HepG2 (cell line): ENCODE measurements around the gene LMF2. TPM values are rescaled to one million over a fixed set of nuclear protein-coding genes. Genes with fewer than 3 reads are reported as not detected.

Experiments used
- AGO1 ChIP-seq: fragments of 200-400 bp; formaldehyde crosslinking; IDR thresholded peaks from 2 replicates; pipeline ENCODE4 v1.6.1; 2017; ENCODE audit warnings: mild to moderate bottlenecking, low read depth, low read length, moderate library complexity; ENCODE audit not compliant: poor library complexity, severe bottlenecking
- CREB1 ChIP-seq, 2 experiments: fragments of 450-650 bp in 1 of 2; IDR thresholded peaks; 2 replicates each; pipeline ENCODE4 v1.6.1; 2016 to 2017; ENCODE audit warnings: control low read depth in 1 of 2, mild to moderate bottlenecking in 1 of 2, missing compliant biosample characterization in 1 of 2, missing genetic modification characterization in 1 of 2
- HNRNPH1 ChIP-seq: fragments of 200-400 bp; formaldehyde crosslinking; optimal IDR thresholded peaks from 2 replicates; pipeline ENCODE3; 2017; ENCODE audit warnings: mild to moderate bottlenecking, low read depth, low read length
- HNRNPLL ChIP-seq: fragments of 200-400 bp; formaldehyde crosslinking; IDR thresholded peaks from 2 replicates; pipeline ENCODE4 v1.6.1; 2017; ENCODE audit warnings: mild to moderate bottlenecking, low read depth, low read length; ENCODE audit not compliant: poor library complexity, severe bottlenecking
- IKZF1 ChIP-seq: fragments of 450-650 bp; IDR thresholded peaks from 2 replicates; pipeline ENCODE4 v1.7.1; 2016
- KAT7 ChIP-seq: IDR thresholded peaks from 2 replicates; pipeline ENCODE4 v1.6.1; 2018; ENCODE audit warnings: borderline replicate concordance, missing compliant biosample characterization
- MED8 ChIP-seq: sonication (generic); formaldehyde crosslinking; IDR thresholded peaks from 2 replicates; pipeline ENCODE4 v1.8.1; 2023; ENCODE audit warnings: mild to moderate bottlenecking, missing genetic modification reagents; ENCODE audit not compliant: insufficient replicate concordance
- MEIS2 ChIP-seq: sonication (generic); formaldehyde crosslinking; IDR thresholded peaks from 2 replicates; pipeline ENCODE4 v1.9.0; 2021; ENCODE audit warnings: mild to moderate bottlenecking, missing genetic modification reagents
- NR2C2 ChIP-seq: sonication (generic); formaldehyde crosslinking; IDR thresholded peaks from 2 replicates; pipeline ENCODE4 v1.4.0; 2020; ENCODE audit warnings: missing genetic modification reagents, mild to moderate bottlenecking, moderate library complexity, borderline replicate concordance
- POLR2A ChIP-seq, 2 experiments: IDR thresholded peaks; 2 replicates each; pipeline ENCODE4 v1.6.1; 2011; ENCODE audit warnings: low read depth in 2 of 2, low read length in 2 of 2, mild to moderate bottlenecking in 1 of 2, moderate library complexity in 1 of 2; ENCODE audit not compliant: insufficient read depth in 1 of 2
- ZC3H13 ChIP-seq: sonication (generic); formaldehyde crosslinking; IDR thresholded peaks from 2 replicates; pipeline ENCODE4 v1.8.1; 2023; ENCODE audit warnings: mild to moderate bottlenecking, missing genetic modification reagents, moderate library complexity
- ZNF354B ChIP-seq: sonication (generic); formaldehyde crosslinking; IDR thresholded peaks from 2 replicates; pipeline ENCODE4 v1.8.0; 2022; ENCODE audit warnings: mild to moderate bottlenecking, missing genetic modification reagents
- polyA plus RNA-seq, 8 experiments: library from polyadenylated mRNA; depleted of rRNA in 3 of 8; stranded (reverse) in 7 of 8; unstranded in 1 of 8; fragments of >200 nt; fragmentation: Illumina TruSeq in 4 of 8; extraction: Trizol in 4 of 8; gene quantifications; 2 replicates each; pipeline versions ENCODE4 v1.2.1 to v1.2.3, GENCODE V29; 2011 to 2016; ENCODE audit warnings: low read depth in 4 of 8, missing spikeins in 1 of 8, mixed read lengths in 1 of 8; ENCODE audit not compliant: insufficient read depth in 1 of 8
- total RNA-seq, 5 experiments: library from RNA; depleted of rRNA; stranded (reverse); fragments of >200 nt; fragmentation: Illumina TruSeq; extraction: Trizol; gene quantifications; 2 replicates each; pipeline ENCODE4 v1.2.3, GENCODE V29; 2016; ENCODE audit warnings: low read depth in 1 of 5
- TF ChIP-seq, protein P1 (sequence below): sonication (generic); formaldehyde crosslinking; conservative IDR thresholded peaks from 2 replicates; pipeline ENCODE4 v1.8.0; 2022; ENCODE audit warnings: low read depth, missing genetic modification reagents
- TF ChIP-seq, protein P2 (sequence below): sonication (generic); formaldehyde crosslinking; conservative IDR thresholded peaks from 2 replicates; pipeline ENCODE4 v1.4.0; 2020; ENCODE audit warnings: missing genetic modification reagents
- TF ChIP-seq, protein P3 (sequence below): sonication (generic); formaldehyde crosslinking; IDR thresholded peaks from 2 replicates; pipeline ENCODE4 v1.4.0; 2020; ENCODE audit warnings: missing genetic modification reagents; ENCODE audit errors: not compliant biosample characterization
- TF ChIP-seq, protein P4 (sequence below): sonication (generic); formaldehyde crosslinking; IDR thresholded peaks from 2 replicates; pipeline ENCODE4 v1.4.0; 2020; ENCODE audit warnings: missing genetic modification reagents
- TF ChIP-seq, protein P5 (sequence below): sonication (generic); formaldehyde crosslinking; IDR thresholded peaks from 2 replicates; pipeline ENCODE4 v1.5.1; 2020; ENCODE audit warnings: mild to moderate bottlenecking, missing genetic modification reagents, moderate library complexity

The LMF2 gene
- total and polyA plus RNA-seq, 2 of the 13 experiments (the other 11 are each of a cell fraction or from before 2014, with no cell fraction given): 23.3 to 30.6 TPM

DNA sequence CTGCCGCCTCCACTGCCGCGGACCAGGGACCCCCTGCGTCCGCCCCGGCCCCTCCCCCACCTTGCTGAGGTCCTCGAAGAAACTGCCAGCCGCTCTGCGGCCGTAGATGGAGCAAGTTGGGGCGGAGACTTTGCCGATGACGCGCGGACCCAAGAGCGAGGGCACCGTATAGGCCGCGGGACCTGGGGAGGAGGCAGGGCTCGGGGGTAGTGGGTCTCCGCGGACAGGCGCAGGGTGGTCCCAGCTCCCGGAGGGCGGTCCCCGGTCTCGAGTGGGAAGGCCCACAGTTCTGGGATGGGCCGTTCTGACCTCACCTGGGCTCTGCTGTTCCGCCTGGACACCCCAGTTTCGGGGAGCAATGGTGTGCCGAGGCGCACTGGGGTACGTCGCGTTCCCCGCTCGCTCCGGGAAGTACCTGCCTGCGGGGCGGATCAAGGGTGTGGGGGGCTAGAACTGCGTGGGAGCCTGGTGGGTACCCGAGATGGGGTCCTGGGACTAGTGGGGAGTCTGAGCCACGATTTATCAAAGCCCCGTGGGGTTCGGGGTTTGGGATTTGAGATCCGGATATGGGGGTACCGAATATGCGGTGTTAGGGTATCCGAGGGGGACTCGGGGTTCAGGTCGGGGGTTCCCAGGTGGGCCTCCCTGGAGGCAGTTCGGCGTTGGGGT, 23.5 kb upstream of the LMF2 start (continued):
- TF ChIP-seq, protein P1, sequence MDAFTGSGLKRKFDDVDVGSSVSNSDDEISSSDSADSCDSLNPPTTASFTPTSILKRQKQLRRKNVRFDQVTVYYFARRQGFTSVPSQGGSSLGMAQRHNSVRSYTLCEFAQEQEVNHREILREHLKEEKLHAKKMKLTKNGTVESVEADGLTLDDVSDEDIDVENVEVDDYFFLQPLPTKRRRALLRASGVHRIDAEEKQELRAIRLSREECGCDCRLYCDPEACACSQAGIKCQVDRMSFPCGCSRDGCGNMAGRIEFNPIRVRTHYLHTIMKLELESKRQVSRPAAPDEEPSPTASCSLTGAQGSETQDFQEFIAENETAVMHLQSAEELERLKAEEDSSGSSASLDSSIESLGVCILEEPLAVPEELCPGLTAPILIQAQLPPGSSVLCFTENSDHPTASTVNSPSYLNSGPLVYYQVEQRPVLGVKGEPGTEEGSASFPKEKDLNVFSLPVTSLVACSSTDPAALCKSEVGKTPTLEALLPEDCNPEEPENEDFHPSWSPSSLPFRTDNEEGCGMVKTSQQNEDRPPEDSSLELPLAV: 0 out of 2 replicates have a peak, but pooled peaks have one; percentile 53
- TF ChIP-seq, protein P2, sequence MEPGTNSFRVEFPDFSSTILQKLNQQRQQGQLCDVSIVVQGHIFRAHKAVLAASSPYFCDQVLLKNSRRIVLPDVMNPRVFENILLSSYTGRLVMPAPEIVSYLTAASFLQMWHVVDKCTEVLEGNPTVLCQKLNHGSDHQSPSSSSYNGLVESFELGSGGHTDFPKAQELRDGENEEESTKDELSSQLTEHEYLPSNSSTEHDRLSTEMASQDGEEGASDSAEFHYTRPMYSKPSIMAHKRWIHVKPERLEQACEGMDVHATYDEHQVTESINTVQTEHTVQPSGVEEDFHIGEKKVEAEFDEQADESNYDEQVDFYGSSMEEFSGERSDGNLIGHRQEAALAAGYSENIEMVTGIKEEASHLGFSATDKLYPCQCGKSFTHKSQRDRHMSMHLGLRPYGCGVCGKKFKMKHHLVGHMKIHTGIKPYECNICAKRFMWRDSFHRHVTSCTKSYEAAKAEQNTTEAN: no peak
- TF ChIP-seq CREB1 (IDR thresholded peaks at IDR 0.05): peak; percentile 45; the same call in 1 of the 2 replicates
- TF ChIP-seq CREB1 (CRISPR knock-in tag; IDR thresholded peaks at IDR 0.05): no peak
- TF ChIP-seq POLR2A (IDR thresholded peaks at IDR 0.05; ENCODE audit: insufficient read depth in 1 of 2, low read depth in 2 of 2, low read length in 2 of 2): peak in 1 of 2 experiments; percentile 20; a peak in 1 of 4 replicates
- peak; percentile 97 for TF ChIP-seq HNRNPLL
- peak; percentile 33; the same call in 1 of the 2 replicates for TF ChIP-seq MEIS2 (CRISPR knock-in tag)
- peak; percentile 76; the same call in 1 of the 2 replicates for TF ChIP-seq ZNF354B
- TF ChIP-seq ZC3H13 (CRISPR knock-in tag): peak; percentile 82
- TF ChIP-seq, protein P3, sequence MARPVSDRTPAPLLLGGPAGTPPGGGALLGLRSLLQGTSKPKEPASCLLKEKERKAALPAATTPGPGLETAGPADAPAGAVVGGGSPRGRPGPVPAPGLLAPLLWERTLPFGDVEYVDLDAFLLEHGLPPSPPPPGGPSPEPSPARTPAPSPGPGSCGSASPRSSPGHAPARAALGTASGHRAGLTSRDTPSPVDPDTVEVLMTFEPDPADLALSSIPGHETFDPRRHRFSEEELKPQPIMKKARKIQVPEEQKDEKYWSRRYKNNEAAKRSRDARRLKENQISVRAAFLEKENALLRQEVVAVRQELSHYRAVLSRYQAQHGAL (CRISPR knock-in tag): no peak
- TF ChIP-seq HNRNPH1: peak; percentile 81
- TF ChIP-seq IKZF1: no peak
- peak; percentile 69; the same call in 1 of the 2 replicates for TF ChIP-seq NR2C2
- no peak for TF ChIP-seq MED8 (CRISPR knock-in tag)
- TF ChIP-seq, protein P4, sequence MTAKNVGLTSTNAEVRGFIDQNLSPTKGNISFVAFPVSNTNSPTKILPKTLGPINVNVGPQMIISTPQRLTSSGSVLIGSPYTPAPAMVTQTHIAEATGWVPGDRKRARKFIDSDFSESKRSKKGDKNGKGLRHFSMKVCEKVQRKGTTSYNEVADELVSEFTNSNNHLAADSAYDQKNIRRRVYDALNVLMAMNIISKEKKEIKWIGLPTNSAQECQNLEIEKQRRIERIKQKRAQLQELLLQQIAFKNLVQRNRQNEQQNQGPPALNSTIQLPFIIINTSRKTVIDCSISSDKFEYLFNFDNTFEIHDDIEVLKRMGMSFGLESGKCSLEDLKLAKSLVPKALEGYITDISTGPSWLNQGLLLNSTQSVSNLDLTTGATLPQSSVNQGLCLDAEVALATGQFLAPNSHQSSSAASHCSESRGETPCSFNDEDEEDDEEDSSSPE (CRISPR knock-in tag): peak; percentile 2; the same call in 1 of the 2 replicates
- TF ChIP-seq, protein P5, sequence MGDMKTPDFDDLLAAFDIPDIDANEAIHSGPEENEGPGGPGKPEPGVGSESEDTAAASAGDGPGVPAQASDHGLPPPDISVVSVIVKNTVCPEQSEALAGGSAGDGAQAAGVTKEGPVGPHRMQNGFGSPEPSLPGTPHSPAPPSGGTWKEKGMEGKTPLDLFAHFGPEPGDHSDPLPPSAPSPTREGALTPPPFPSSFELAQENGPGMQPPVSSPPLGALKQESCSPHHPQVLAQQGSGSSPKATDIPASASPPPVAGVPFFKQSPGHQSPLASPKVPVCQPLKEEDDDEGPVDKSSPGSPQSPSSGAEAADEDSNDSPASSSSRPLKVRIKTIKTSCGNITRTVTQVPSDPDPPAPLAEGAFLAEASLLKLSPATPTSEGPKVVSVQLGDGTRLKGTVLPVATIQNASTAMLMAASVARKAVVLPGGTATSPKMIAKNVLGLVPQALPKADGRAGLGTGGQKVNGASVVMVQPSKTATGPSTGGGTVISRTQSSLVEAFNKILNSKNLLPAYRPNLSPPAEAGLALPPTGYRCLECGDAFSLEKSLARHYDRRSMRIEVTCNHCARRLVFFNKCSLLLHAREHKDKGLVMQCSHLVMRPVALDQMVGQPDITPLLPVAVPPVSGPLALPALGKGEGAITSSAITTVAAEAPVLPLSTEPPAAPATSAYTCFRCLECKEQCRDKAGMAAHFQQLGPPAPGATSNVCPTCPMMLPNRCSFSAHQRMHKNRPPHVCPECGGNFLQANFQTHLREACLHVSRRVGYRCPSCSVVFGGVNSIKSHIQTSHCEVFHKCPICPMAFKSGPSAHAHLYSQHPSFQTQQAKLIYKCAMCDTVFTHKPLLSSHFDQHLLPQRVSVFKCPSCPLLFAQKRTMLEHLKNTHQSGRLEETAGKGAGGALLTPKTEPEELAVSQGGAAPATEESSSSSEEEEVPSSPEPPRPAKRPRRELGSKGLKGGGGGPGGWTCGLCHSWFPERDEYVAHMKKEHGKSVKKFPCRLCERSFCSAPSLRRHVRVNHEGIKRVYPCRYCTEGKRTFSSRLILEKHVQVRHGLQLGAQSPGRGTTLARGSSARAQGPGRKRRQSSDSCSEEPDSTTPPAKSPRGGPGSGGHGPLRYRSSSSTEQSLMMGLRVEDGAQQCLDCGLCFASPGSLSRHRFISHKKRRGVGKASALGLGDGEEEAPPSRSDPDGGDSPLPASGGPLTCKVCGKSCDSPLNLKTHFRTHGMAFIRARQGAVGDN (CRISPR knock-in tag): peak; percentile 55; the same call in 1 of the 2 replicates
- TF ChIP-seq KAT7 (CRISPR knock-in tag): no peak
- TF ChIP-seq AGO1: peak; percentile 70
